HG02938 (cell line): ENCODE results near the gene SHD.
"Not testable (repeated sequence)": the region's sequence is repeated elsewhere in the genome, so short reads cannot be mapped to it uniquely, and the experiment has no call there.

Experiments used
- ATAC-seq: cut with Tn5 transposase; IDR thresholded peaks from one replicate; pipeline ENCODE4 v1.9.1; 2021; ENCODE audit warnings: mild to moderate bottlenecking, moderate library complexity; ENCODE audit not compliant: unreplicated experiment

SHD gene

DNA sequence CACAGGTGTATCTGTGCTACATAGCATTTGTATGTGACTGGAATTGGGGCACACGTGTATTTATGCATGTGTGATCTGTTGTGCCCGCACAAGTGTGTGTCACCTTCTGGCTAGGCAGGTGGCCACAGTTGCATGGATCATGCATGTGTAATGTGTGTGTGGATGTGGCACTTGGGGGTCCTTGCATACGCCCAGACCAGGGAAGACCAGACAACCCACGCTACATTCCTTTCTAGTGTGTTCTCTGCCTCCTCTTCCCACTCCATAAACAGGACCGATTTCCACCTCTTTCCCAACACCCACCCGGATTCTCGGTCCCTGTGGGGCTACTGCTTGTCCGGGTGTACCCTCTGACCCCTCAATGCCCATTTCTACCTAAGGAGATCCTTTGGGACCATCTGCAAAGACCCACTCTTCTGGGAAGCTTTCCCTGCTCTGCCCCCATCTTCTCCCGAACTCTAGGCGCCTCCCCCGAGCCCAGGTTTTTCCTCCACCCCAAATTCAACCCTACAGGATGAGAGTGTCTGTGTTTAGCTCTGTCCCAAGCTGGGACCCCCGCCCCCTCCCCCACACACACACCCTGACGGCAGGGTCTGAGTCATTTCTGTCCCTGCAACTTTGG, 47.3 kb downstream of the SHD start:
- ATAC-seq, result no peak

DNA sequence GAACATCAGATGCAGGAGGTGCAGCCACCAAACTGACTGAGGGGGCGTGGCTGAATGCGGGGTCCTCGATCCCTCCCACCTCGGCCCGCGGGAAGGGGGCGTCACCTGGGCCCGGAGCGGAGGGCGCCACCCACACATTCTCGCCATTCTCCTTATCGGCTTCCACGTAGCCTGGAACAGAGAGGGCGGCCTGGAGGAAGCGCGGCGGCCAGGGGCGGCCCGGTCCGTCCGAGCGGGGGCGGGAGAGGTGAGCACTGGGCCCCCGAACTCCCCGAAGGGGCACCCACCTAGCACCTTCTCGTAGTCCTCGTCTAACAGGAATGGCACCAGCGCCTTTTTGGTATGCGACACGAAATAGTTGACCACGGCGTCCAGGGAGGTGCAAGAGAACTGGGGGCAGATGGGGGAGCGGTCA, 47.8 kb downstream of the SHD start:
- ATAC-seq, result no peak

DNA sequence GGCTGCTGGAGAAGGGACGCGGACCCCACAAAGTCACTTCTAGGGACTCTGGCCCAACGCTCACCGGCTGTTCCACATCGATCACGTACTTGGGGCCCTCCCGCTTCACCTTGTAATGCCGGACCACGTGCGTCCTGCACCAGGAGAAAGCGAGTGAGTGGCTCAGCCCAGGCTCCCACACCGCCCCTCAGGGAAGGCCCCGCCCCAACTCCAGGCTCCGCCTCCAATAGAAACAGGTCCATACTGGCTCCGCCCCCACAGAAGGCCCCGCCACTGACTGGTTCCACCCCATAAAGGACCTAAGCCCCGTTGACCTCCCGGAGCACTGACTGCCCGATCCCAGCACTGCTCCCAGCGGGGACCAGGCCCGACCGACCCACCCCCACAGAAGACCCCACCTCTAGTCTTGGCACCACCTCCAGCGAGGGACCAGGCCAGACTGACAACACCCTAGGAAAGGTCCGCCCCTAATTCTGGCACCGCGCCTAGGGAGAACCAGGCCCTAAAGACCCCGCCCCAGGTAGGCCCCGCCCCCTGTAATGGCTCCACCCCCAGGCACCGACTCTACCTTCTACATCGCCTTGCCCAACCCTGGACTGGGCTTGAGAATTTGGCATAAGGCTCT, 48.3 kb downstream of the SHD start:
- no peak for ATAC-seq

DNA sequence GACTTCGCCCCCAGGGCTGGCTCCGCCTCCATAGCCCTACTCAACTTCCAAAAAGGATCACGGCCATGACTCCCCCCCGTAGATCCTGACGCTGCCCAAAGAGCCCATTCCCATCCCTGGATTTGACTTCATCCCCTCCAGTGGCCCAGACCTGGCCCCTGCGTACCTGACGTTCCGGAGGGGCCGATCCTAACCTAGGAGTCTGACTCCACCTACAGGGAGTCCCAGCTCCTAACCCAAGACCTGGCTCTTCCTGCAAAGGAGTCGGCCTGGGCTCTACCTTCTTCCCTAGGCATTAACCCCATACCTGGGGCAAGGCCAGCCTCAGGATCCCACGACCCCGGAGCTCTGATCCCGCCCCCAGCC, 48.8 kb downstream of the SHD start:
- ATAC-seq, result peak; percentile 8

DNA sequence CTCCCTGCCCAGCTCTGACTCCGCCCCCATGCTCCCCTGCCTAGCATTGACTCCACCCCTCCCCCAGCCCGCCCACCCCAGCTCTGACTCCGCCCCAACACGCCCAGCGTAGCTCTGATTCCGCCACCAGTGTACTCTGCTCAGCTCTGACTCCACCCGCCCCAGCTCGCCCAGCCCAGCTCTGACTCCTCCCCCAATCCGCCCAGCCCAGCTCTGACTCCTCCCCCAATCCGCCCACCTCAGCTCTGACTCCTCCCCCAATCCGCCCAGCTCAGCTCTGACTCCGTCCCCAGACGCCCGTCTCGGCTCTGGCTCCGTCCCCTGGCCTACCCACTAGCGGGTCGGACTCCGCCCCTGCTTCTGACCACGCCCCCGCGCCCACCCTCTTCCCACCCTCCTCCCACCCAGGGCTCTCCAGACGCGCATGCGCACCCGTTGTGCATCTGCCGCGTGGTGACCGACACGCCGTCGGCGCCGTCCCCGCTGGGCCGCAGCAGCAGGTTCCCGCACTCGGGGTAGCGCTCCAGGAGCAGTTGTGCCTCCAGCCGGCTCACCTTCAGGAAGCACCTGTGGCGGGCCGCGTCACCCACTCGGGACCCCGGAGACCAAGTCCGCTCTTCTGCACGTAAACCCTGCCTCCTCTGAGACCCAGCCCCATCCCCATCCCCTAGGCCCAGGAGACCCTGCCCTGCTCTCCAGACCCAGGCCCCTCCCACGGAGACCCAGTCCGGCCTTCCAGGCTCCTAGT, 49.4 kb downstream of the SHD start:
- ATAC-seq, result peak; percentile 71

DNA sequence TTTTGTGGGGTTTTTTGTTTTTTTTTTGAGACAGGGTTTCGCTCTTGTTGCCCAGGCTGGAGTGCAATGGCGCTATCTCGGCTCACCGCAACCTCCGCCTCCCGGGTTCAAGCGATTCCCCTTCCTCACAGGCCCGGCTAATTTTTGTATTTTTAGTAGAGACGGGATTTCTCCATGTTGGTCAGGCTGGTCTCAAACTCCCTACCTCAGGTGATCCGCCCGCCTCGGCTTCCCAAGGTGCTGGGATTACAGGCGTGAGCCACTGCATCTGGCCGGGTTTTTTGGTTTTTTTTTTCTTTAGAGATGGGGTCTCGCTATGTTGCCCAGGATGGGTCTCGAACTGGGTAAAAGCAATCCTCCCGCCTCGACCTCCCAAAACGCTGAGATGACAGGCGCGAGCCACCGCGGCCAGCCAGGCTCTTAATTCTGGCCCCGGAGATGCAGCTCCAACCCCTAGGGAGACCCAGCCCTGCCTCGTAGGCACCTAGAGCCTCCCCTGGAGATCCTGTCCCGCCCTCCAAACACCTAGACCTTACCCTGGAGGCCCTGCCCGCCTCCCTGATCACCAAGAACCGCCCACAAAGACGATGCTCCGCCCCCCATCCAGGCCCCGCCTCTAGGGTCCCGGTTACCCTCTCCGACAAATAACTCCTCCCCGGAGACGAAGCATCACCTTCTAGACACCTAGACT, 50.1 kb downstream of the SHD start:
- ATAC-seq, result not testable (repeated sequence)

DNA sequence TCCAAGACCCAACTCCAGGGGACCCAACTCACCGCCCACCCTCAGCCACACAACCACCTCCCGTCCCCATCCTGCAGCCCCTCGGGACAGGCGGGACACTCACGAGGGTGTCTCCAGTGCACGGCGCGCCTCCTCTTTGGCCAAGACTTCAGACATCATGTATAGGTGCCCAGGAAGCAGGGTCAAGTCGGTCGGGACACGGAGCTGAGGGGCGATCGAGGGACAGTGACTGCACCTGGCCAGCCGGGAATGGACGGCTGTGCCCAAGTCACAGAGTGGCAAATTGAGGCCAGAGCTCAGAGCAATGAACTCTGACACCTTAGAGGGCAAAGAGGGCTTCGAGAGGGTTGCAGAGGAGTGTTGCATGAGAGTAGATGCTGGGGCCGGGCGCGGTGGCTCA, 50.8 kb downstream of the SHD start:
- ATAC-seq, result no peak

DNA sequence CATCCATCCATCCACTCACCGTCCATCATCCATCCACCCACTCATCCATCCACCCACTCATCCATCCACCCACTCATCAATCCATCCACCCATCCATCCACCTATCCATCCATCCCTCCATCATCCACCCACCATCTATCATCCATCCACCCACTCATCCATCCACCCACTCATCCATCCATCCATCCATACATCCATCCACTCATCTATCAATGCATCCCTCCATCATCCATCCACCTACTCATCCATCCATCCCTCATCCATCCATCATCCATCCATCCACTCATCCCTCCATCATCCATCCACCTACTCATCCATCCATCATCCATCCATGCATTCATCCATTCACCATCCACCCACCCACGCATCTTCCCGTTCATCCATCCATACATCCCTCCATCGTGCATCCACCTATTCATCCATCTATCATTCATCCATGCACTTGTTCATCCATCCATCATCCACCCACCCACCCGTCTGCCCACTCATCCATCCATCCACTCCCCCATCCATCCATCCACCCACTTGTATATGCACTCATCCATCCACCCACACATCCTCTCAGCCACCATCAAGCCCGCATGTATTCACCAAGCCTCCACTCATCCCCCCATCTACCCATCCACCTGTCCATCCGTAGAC, 56.0 kb downstream of the SHD start:
- no peak for ATAC-seq

DNA sequence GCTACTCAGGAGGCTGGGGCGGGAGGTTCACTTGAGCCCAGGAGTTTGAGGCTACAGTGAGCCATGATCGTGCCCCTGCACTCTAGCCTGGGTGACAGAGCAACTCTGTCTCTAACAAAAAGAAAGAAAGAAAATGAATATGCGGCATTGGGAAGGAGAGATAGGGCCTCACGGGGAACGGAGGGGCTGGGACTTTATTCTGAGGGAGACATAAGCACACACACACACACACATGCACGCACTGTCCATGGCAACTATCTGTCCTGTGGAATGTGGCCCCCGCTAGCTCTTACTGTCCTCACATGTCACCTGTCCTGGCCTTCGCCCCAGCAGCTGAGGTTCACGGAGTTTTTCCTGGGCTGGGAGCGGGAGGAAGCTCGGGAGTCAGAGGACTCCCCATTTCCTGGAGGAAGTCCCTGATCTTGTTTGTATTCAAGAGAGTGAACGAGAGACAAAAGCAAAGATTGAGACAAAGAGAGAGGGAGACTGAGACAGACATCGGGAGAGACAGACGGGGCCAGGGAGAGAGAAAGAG, 58.9 kb downstream of the SHD start:
- no peak for ATAC-seq

DNA sequence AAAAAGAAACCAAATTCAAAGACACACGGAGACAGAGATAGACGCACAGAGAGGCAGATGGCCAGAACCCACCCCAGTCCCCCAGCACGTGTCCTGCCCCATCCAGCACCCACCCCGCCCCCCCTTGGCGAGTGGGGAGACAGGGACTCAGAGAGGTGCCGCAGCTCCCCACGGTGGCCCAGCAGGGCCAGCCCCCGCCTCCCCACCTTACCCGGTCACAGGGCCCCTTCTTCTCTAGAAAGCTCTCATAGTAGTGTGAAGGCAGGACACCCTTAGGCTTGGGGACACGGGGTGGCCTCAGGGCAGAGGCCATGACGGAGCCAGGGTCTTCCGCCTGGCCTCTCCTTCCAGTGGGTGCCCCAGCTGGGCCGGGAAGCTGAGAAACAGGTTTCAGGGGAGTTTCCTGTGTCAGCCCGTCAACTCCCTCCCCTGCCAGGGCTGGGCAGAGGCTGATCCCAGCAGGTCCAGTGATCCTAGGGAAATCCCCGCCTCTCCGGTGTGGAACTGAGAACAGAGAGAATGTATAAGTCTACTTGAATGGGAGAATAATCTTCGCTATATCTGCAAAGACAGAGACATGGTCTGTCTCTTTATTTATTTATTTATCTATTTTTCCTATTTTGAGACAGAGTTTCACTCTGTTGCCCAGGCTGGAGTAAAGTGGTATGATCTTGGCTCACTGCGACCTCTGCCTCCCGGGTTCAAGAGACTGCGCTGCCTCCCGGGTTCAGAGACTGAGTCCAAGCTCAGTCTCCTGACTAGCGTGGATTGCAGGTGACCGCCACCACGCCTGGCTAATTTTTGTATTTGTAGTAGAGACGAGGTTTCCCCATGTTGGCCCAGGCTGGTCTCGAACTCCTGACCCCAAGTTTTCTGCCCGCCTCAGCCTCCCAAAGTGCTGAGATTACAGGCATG, 59.6 kb downstream of the SHD start, which contains the start of gene STAP2:
TSS of gene STAP2 (minus strand) at position 387 of the 915 bp plus-strand sequence. CDS start at position 313, 74 bp downstream.
- ATAC-seq, result no peak
